Activated CD4-positive, CD25-positive, alpha-beta regulatory T cell treated with anti-CD3 and anti-CD28 coated beads, Interleukin-2, amount 50 U/mL, for 24 hours (primary cell): ENCODE results near the gene ALG11.

Source experiments
- ATAC-seq, 2 donors: fragments of 150-1000 bp; cut with Tn5 transposase; one replicate each; pipeline ENCODE4 v1.10.0; 2021; ENCODE audit warnings: mild to moderate bottlenecking in 1 of 2, moderate library complexity in 1 of 2

Gene ALG11

DNA sequence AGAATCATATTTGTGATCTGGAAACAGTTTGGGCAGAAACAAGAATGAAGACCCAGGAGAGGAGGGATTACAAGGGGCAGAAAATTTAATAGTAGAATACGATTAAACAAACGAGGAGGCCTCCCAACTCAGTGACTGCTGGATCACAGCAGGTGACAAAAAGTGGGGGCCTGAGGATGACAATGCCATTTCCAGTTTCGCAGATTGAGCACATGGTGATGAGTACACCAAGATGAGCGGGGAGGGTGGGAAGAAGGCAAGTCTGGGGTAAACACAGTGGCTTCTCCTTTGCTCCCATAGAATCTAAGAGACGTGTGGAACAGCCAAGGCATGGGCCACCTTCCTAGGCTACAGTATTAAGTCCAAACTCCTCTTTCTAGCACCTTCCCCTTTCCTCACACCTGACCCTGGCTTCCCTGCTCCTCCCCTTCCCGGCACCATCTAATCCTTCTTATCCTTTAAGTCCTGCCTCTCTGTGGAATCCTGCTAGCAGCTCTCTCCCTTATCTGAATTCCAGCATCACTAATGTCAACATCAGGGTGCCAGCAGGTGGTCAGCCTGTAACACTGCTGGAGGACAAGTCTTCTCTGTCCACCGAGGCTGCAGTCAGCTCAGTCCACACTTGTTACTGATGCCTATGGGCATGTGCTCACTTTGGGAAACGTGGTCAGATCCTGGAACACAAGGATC lies 14.4 kb upstream of the ALG11 start:
- no peak for ATAC-seq

DNA sequence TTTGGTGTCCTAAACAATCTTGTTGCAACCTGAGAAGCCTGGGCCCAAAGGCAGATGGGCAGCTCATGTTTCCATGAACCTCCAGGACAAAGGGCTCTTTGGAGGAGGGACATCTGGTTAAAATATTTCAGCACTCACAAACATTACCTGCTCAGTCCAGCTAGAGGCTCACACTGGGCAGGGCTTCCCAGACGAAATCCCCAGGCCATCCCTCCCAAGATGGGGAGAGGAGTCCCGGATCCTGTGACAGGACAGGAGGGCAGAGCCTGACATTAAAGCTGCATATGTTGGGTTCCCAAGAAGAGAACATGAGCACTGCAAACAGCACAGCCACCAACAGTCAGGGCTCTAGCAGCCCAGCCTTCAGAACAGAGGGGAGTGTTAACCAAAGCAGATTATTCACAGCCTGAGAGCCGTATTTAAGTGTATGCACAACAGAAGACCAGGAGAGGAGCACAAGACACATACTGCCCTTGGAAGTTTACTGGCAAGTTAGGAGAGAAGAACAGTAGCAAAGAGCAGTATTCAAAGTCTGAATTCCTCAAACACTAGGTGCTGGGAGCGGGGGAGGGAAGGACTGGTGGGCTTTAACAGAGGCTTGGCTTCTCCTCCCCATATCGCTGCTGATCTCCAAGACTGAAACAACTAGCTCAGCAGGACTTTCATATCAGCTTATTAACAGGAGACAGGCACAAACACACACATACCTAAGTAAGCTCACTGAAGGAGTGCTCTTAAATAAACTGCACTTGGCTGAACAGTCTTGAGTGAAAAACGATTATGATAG lies 13.3 kb upstream of the ALG11 start:
- ATAC-seq = no peak

DNA sequence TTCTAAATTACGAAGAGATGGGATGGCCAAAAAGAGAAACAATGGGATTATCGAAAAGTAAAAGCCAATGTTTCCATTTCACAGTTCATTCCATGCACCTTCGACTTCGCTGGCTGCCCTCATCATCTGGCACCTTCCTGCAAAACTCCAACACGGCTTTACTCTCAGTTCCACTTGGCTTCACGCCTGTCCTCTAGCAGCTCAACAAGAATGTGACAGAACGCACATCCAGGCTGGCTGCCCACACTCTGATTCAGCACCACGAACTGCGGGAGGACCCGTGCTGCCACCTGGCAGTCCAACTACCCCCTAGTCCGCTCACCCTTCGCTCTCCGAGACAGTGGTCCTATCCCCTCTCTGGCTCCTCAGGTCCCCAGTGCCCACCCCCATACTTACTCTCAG lies 12.7 kb upstream of the ALG11 start:
- no peak for ATAC-seq

DNA sequence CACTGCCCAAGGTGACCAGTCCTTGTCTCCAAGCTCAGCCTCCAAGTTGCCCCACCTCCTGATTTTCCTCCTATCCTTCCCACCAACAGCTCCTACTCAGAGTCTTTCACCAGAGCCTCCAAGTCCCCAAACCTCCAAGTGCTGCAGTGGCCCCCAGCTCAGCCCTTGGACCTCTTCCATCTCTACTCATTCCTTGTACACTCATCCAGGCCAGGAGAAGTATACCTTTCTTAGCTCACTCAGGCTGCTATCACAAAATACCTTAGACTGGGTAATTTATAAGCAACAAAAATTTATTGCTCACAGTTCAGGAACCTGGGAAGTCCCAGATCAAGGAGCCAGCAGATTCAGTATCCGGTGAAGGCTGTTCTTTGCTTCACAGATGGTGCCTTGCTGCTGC lies 12.3 kb upstream of the ALG11 start:
- no peak for ATAC-seq

DNA sequence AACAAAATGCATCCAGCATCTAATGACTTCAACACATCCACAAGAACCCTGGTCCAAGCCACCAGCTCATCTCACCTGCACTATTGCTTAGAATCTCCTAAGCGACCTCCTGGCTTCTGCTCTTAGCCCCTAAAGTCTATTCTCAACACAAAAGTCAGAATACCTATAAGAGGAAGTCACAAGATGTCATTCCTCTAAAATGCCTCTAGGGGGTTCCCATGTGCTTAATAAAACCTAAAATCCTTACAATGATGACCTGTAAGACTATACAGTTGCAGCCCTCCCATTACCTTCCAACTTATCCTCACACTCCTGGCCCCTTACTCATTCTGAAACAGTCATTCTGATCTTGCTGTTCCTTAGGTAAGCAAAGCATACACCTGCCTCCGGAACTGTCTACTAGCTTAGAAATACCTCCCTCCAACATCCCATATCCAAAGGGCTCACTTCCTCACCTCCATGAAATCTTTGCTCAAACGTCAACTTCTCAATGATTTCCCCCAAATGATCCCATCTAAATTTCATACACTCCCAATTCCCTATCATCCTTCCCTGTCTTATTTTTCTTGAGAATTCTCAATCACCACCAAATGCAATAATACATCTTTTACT lies 11.0 kb upstream of the ALG11 start:
- ATAC-seq = peak; percentile 46 to 66

DNA sequence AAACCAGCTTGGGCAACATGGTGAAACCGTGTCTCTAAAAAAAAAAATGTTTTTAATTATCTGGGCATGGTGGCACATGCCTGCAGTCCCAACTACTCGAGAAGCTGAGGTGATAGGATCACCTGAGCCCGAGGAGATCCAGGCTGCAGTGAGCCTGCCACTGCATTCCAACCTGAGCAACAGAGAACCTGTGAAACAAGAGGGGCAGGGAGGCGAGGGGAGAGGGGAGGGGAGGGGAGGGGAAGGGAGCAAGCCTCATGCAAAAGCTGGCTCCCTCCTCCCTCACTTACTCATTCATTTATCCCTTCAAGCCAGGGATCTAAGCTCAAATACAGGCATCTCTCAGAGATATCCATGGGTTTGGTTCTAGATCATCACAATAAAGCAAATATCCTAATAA lies 9.8 kb upstream of the ALG11 start:
- no peak for ATAC-seq

DNA sequence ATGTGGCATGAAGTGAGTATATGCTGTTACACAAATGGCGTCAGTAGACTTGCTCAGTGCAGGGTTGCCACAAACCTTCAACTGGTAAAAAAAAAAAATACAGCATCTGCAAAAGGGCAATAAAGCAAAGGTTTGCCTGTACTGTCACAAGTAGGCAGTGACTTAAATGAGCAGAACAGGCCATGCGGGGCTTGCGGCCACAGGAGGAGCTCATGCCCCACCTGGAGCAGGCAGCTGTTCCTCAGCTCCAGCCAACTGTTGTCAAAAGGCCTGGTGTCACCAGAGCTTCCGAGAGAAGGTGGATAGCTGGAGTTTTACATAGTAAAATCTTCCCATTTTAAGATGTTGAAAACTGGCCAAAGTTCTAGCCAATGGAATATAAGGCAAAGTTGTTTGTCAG lies 8.7 kb upstream of the ALG11 start:
- no peak for ATAC-seq

DNA sequence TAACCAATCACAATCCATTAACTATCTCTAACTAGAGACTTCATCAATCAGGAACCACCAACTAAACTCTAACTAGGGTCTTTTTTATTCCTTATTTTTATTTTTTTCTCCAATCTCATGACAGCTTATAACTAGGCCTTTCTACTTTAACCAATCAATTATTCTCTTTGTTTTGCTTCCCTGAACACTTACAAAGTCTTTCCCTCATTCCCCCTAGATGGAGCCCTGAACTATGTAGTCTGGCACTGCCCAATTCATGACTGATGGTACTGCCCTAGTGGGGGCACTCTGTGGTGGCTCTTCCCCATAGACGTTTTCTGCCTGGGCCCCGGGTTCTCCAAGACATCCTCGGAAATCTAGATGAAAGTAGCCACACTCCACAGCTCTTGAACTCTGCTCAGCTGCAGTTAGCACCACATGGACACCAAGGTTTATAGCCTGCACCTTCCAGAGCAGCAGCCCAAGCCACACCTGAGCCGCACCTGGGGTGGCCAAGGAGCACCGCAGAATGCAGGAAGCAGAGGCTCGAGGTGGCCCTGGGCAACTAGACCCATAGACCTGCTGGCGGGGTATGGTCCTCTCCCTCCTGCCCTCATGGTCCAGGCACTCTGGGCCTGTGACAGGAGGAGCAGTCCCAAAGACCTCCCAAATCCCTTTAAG lies 7.6 kb upstream of the ALG11 start:
- ATAC-seq = no peak

DNA sequence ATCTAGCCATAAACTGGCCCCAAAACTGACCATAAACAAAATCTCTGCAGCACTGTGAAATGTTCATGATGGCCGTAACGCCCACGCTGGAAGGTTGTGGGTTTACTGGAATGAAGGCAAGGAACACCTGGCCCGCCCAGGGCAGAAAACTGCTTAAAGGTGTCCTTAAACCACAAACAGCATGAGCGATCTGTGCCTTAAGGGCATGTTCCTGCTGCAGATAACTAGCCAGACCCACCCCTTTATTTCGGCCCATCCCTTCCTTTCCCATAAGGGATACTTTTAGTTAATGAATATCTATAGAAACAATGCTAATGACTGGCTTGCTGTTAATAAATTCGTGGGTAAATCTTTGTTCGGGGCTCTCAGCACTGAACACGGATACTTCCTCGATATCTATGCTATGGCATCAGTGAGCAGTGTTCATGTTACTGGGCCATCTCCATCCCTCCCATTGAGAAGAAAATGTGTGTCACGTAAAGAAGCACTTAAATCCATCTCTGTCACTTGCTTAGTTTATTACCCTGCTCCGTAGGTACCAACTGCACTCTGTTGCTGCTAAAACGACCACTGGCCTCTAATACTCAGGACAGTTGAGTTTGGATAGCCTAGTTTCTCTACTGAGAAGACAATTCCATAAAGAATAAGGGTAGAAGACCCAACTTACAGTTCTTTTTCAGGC lies 6.2 kb upstream of the ALG11 start:
- no peak for ATAC-seq

DNA sequence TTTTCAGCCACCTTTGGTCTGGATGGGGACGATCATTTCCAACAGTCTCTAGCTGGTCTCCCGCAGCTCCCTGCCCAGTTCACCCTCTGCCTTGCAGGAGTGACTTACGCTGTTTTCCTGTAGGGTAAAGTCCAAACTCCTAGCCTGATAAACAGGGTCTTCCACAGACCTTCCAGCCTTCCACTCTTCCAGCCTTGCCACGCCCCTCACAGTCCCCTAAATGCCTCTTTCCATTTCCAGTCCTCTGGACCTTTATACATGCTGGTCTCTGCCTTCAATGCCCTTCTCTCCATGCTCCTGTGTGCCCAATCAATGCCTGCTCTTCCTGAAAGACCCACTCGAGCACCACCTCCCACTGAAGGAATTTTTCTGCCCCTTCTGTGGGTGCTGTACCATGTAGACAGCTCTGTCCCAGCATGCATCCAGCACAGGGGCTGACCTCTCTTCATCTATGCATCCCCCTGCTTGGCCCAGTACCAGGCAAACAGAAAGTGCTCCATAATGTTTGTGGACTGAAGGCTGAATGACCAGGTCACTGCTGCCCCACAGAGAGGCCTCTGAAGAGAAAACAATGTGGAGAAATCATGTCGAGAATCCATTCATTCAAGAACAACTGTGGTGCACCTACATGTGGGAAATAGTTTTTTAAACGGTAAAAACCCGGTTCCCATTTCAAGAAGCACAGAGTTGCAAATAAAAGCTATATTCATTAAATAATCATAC lies 5.5 kb upstream of the ALG11 start:
- no peak for ATAC-seq

DNA sequence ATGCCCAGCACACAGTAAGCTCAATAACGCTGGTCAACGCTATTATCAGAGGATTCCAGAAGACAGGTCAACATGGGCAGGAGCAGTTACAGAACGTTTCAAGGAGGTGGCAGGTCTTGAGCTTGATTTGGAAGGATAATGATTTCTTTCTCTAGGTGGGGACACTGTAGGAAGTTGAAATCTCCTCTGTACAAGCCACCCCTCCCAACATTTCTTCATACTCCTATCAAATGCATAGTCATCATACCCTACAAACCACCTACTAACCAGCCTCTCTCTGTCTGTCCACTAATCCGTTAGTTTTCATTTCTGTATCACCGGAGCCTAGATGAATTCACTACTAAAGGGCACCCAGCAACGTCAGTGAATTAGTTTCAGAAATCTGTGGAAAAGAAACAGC lies 2.3 kb upstream of the ALG11 start:
- ATAC-seq = no peak

DNA sequence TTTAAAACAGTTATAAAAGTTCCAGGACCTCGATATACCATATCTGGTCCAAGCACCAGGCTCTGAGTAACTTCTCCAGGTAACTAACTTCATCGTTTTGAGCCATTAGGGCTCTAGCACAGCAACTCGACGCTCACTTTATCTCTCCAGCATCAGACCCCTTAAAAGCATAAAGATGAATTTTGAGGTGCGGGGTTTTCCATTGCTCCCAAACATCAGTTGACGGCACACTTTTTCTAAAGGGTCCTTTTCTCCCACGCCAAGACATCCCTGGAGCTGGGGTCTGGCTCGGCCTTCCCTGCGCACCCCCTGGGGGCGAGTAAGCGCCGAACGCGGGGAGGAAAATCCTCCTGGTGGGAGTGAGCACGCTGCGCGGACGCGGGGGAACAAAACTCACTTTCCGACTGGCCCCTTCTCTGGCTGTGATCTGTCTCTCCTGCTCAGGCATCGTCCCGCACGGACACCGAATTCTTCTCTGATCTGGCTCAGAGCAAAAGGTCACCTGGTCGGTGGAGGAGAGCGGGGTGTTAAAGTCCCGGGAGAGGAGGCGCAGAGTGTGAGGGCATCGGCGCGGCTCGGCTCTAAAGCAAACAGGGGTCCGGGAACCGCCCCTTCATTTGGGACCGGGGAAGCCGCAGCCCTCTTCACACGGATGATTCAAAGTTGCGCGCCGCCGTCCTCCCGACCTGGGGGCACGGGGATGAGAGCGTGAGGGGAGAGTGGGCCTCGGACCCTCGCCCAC lies 1.1 kb upstream of the ALG11 start, which contains the start of gene ATP7B:
Gene ATP7B (minus strand): TSS at position 561 of the 742 bp plus-strand sequence. CDS start 113 bp downstream, at position 448.
- ATAC-seq = no peak

DNA sequence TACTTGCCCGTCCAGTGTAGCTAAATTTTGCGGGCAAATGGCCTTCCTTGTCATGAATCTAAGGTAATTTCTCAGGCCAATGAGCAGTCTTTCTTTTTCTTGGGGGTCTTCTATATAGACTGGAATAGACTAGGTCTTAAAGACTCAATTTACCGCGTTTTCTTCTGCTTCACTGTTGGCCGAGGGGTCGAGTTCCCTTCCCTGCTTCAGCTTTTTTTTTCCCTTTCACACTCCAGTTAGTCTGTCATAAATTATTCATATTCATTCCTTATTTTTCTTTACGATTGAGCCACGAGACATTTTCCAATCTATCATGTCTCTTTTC lies 276 bp downstream of the ALG11 start:
- no peak for ATAC-seq

DNA sequence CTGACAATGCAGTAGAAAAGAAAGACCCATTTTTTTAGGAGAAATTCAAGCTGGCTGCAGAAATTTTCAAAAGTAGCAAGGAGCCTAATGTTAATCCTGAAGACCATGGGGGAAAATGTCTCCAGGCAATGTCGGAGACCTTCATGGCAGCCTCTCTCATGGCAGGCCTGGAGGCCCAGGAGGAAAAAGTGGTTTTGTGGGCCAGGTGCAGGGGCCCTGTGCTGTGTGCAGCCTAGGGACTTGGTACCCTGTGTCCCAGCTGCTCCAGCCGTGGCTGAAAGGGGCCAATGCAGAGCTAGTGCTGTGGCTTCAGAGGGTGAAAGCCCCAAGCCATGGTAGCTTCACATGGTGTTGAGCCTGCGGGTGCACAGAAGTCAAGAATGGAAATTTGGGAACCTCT lies 4.1 kb downstream of the ALG11 start:
- ATAC-seq = no peak

DNA sequence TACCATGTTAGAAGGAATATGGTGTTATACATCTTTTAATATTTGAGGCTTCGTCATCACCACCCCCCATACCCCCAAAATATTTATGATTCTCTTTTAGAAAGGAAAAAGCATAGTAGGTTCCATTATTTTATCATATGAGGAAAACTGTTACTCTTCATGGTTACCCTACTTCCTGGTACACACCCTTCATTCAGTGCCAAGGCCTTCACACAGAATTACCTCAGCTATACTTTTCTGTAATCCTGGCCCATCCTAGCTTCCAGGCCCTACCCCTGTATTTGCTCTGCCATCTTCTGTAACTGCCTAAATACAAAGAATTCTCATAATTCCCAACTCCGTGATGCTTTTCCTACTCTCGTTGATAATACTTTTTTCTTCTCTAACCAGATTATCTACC lies 8.0 kb downstream of the ALG11 start:
- no peak for ATAC-seq

DNA sequence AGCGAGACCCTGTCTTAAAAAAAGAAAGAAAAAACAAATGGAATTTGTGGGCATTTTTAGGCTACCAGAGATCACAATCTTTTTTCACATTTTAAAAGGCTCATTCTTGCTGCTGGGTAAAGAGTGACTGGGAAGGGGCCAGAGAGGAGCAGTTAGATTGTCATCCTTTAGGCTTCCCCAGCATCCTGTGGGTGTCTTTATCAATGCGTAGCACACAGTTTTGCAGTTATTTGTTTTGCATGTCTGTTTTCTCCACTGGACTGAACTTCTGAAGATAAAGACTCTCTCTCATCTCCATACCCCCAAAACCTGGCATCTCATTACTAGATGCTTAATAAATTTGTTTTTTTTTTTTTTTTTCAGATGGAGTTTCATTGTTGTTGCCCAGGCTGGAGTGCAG lies 10.2 kb downstream of the ALG11 start:
- ATAC-seq = no peak

DNA sequence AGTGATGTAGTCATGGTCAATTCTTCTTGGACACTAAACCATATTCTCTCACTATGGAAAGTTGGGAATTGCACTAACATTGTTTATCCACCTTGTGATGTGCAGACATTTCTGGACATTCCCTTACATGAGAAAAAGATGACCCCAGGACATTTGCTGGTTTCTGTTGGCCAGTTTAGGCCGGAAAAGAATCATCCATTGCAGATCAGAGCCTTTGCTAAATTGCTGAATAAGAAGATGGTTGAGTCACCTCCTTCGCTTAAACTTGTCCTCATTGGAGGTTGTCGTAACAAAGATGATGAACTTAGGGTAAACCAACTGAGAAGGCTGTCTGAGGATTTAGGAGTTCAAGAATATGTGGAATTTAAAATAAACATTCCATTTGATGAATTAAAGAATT lies 12.3 kb downstream of the ALG11 start, which contains the start of gene UTP14C:
Gene UTP14C (plus strand): TSS at position 211 of the 400 bp plus-strand sequence. CDS start 4,114 bp downstream, outside the sequence.
- ATAC-seq = no peak

DNA sequence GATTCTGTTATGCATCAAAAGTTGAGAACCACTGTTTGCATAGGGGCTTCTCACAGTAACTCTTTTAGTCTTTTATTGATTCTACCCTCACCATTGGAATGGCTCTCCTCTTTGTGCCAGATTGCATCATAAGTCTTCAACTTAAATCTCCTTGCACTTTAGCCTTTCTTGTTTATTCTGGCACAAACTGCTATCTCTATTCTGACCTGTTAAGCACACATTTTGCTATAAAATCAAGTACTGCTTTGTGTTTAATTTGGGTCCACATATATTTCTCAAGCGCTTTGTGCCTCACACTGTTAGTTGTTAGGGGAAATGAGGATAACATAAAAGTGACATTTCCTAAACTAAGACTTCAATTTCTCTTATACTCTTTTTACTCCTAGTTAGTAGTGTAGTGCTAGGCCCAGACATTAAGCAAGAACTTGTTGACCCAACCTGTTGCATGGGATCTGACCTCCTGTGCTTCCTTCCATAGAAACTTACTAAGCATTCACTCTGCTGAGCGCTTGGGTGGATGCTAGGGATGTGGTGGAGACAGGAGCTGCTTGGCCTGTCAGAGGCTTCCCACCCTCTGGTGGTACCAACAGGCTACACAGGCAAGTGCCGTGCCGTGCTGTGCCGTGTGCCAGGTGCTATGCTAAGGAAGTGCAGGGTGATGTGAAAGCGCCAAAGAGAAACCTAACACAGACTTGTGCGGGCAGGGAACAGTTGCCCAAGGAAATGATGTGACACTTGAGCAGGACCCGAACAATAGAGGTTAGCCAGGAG lies 13.5 kb downstream of the ALG11 start:
- no peak for ATAC-seq

DNA sequence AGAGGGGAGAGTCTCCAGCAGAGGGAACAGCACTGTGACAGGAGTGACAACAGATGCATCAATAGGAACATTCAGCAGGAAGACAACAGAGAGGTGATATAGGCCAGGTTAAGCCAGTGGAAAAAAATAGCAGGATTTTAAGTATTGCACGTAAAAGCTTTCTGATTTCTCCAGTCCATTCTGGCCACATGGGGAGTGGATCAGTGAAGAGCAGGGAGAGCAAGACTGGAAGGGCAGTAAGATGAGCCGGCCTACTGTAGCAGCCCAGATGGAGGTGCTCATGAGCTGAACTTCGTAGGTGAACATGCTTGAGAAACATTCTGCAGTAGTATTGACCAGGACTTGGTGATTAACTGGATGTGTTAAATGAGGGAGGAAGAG lies 14.0 kb downstream of the ALG11 start:
- no peak for ATAC-seq

DNA sequence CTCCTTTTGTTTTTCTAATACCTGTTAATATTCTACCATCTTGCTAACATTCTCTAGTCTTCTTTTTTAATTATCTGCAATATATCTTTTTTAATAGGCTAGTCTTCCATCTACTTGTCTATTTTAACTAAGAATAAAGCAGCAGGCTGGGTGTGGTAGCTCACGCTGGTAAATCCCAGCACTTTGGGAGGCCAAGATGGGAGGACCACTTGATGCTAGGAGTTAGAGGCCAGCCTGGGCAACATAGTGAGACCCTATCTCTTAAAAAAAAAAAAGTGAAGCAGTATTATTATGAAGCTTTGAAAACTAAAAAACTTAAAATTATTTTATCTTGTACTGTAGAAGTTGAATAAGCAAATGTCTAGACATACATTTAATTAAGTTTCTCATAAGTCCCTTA lies 15.6 kb downstream of the ALG11 start:
- no peak for ATAC-seq

DNA sequence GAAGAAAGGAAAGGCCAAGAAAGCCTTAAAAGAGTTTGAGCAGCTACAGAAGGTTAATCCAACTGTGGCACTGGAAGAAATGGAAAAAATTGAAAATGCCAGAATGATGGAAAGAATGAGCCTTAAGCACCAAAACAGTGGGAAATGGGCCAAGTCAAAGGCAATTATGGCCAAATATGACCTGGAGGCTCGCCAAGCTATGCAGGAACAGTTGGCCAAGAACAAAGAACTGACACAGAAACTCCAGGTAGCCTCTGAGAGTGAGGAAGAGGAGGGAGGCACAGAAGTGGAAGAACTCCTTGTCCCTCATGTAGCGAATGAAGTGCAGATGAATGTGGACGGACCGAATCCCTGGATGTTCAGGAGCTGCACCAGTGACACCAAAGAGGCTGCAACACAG lies 17.4 kb downstream of the ALG11 start:
- no peak for ATAC-seq
